ENCODE results near the gene B4GALT1.

B4GALT1 gene

DNA sequence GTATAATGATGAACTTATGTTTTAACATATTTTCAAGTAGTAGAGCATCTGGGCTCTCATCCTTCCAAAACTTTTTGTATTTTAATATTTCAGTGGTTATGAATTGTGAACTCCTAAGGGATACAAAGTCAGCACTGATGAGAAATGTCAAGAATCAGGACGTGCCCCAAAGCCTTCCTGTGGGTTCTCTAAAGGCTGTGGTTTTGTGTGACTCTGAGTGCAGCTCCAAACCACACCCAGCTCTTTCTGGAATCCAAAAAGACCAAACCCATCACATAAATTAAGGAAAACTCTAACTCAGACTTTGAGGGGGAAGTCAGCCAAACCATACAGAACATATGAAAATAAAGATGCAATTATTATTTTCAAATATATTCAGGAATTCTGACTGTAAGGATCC, 49.8 kb downstream of the B4GALT1 start:
- DNase-seq = no peak

DNA sequence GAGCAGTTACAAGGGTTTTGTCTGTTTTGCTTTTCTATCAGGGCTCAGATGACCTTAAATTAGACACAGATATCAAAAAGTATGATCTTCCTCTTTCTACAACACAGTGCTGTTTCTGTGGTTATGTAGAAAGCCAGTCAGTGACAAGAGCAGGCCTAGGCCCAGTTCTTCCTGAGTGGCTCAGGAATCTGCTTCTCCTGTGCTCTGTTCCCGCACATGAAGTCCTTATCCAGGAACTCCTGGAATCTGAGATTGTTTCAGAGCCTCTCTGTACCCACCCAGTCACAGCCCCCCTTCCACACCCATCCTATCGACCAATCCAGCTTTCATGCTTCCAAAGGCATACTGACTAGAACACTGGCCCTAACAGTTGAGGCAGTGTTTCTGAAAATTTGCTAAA, 50.3 kb downstream of the B4GALT1 start:
- DNase-seq = no peak

DNA sequence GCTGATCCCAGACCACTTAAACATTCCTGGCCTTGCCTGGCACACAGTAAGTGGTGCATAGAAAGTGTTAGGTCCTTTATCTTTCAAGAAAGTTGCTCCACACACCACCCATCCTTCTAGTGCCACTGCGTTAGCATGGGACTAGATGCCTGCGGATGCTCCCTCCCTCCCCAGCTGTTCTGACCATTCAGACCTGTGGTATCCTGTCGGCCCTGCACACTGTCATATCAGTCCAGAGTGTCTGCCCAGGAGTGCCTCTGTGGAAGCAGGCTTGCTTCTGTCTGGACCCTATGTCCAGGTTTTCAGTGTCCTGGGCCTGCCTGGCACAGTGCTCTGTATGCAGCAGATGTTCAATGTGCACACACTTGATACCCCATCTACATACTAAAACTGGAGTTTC, 52.4 kb downstream of the B4GALT1 start:
- DNase-seq = no peak

DNA sequence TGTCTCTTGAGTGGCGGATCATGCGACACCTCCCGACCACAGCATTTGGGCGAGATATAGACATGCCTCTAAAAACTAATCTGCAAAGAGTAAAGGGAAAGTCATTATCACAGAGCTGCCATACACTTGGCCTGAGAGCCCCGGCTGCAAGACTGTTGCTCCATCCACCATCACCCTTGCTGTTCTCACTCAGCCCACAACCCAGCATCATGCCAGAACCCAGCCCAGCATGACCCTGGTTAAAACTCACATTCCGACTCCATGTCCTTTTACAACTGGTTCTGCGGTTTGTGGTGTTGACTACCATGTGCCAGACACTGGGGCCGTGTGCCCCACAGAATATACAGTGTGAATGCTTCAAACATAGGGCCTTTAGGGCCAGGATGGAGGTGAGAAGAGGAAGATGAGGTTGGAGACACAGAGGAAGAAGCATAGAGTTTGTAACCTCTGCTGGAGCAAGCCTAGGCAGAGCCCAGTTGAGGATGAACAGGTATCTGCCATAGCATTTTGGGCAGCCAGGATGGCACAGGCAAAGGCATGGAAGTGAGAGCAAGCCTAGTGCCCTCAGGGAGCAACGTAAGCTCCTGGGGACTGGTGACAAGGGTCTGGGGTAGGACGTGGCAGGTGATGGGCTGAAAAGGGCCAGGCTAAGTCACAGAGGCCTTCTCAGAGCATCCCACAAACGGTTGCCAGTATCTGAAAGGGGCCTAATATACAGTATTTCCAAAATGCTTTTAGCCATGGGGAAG, 53.2 kb downstream of the B4GALT1 start:
- DNase-seq = no peak

DNA sequence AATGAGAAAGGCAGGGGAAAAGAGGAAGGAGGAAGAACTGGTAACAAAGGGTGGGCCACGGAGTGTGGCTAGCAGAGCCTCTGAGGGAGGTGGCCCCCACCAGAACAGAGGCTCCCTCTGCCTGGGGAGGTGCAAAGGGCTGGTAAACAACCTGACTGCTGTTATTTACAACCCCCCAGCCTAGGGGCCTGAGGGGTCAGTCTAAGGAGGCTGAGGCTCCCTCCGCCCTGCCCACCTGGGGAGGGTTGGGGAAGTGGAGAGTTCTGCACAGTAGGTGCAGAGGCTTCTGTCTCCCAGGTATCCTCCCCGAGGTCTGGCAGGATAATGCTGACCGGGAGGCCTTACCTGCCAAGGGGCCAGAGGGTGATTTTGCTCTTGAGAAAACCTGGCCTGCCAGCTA, 55.0 kb downstream of the B4GALT1 start:
- no peak for DNase-seq

DNA sequence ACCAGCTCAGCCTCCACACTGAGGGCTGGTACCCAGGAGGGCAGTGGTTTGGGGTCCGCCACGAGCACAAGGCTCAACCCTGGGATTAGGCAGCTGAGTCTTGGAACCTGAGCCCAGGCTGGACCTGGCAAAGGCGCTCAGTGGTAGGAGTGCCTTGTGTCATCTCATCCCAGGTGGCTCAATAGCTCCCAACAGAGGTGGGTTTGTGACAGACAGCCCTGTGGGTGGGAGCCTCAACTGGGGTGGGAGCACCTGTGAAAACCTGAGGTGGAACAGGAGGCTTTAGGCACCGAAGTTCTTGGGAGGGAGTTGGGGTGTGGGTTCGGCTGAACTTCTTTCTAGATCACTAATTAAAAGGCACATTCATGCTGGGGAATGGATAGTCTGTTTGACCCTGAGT, 55.5 kb downstream of the B4GALT1 start:
- no peak for DNase-seq

DNA sequence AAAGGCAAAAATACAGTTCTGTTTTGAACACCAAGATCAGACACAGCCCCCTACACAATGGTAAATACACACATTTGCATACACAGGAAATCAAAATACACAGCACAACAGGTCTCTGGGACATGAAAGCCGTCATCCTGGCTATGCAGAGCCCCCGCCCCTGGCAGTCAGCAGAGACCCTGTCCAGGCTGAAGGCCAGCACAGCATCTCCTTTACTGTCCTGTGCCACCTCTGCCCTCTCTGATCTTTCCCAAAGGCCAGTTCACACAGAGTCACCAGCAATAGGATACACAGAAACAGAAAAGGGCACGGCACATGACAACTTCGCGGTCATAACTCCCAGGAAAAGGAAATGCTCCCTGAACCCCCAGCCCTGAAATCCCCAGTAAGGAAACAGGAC, 56.5 kb downstream of the B4GALT1 start:
- DNase-seq = no peak

DNA sequence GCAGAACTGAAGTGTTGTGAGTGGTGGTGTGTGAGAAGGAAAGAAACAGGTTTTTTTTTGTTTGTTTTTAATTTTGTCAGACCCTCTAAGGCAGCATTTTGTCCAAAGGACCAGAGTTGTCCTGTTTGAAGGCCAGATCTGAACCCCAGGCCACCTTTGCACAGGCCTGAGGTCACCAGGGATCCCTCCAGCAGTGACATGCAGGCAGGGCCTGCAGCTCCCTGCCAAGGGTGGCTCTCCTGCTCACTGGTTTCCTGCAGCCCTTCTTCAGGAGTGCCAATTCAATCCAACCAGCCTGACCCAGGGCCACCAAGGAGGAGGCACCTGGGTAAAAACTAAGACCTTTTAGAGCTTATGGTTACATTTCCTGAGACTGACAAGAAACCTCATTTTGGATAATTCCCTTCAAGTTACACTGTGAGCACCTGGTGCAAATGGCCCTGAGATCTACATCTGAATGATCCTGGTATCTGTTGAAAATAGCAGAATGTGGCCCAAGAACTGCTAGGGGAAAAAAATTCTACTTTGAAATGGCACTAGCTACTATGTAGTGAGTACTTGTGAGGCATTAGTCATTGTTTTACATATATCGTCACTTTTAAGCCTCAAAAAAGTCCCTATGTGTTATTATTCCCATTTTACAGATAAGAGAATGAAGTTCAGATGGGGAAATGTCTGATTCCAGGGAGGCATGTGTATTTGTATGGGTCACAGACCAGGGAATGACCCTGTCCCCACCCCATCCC, 57.1 kb downstream of the B4GALT1 start:
- no peak for DNase-seq

DNA sequence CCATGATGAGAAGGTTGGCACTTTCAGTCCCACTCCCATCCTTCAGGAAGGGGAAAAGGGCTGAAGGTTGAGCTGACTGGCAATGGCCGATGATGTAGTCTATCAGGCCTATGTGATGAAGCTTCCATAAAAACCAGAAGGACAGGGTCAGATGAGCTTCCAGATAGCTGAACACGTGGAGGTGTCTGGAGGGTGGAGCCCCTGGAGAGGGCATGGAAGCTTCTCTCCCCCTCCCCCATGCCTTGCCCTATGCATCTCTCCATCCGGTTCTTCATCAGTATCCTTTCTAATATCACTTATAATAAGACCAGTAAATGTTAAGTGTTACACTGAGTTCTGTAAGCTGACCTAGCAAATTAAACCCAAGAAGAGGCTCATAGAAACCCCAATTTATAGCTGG, 58.0 kb downstream of the B4GALT1 start:
- DNase-seq = no peak

DNA sequence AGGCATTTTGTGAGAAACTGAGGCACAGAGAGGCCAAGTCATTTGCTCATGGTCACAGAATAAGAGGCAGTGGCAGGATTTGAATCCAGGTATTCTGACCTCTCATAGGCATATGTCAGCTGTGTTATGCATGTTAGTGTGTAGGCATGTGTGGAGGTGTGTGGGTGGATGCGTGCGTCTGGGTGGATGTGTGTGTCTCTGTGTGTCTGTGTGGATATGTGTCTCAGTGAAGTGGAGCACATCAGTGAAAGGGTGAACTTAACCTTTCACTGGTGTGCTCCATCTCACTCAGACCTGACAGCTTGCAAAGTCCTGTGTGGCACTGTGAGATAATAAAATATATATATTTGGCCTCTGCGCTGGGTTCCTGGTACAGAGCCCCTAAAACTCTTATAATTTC, 58.7 kb downstream of the B4GALT1 start:
- DNase-seq = no peak

DNA sequence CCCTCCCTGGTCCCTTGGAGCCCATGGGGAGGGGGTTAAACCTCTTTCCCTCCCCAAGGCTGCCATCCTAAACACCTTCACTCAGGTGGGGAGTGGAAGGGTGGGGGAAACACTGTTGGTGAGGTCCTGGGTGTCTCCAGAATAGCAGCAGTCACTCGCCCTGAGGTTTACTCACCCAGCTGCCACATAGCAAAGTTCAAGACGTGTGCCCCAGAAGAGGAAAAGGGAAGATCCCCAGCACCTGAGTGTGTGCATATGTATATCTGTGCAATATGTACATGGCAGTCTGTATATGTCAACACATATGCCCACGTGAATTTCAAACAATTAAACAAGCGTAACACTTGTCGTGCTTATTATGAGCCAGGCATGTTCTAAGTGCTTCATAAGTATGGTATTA, 59.4 kb downstream of the B4GALT1 start:
- no peak for DNase-seq

DNA sequence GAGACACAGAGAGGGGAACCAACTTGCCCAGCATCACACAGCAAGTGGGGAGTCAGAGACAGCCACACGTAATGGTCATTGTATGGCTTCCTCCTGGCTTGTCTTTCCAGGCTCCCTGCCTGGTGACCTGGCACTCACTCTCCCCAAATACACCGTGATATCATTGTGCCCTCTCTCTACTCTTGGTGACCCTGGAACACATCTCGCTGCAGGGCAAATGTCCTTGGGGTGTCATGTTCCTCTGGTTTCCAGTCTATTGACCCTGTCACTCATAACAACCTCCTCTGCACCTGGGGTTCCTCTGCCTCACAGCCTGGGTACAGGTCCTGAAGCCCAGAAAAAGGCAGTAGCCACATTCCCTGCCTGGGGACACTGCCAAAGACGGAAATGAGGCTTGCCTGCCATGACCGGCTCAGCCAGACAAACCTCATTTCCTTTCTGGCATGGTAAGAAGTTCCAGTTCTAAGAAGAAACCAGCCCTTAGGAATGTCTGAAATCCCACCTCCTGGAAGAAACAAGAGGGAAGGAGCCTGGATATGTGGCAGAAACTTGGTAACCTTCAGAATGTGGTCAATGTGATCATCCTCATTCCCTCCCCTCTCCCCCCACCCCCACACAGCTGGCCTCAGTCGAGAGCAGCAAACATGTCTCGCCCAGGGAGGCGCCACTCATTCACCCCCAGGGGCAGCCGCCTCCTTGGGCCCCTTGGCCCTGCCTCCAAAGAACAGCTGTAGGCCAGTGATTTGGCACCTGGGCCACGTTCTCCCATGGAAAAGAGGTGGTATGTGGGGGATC, 60.1 kb downstream of the B4GALT1 start:
- no peak for DNase-seq

DNA sequence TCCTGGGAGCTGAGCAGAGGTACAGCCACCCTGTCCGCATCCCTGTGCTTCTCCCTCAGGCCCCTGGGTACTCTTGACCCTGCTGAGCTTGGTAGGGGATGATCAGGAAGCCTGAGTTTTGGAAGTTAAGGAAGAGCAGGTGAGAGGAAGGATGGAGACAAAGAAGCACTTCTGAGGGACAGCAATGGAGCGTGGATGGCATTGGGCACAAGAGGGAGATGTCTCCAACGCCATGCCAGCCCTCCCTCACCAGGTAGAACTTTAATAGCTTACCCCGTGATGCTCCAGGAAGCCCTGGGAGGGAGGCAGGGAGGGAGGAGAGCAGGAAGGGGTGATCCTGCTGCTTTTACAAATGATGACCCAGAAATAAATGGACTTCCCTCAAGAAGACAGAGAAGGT, 60.8 kb downstream of the B4GALT1 start:
- no peak for DNase-seq

DNA sequence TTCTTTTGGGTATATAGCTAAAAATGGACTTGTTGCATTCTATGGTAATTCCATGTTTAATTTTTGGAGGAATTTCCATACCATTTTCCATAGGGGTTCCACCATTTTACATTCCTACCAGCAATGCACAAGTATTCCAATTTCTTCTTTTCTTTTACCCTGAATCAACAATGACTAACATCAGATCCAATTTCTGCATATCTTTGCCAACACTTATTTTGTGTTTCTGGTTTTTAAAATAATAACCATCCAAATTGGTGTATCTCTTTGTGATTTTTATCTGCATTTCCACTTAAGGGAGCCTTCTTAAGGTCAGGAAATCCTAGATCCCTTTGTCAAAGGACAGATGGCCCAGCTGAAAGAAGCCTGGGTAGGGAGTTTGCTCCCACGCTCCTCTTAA, 61.2 kb downstream of the B4GALT1 start:
- DNase-seq = no peak

DNA sequence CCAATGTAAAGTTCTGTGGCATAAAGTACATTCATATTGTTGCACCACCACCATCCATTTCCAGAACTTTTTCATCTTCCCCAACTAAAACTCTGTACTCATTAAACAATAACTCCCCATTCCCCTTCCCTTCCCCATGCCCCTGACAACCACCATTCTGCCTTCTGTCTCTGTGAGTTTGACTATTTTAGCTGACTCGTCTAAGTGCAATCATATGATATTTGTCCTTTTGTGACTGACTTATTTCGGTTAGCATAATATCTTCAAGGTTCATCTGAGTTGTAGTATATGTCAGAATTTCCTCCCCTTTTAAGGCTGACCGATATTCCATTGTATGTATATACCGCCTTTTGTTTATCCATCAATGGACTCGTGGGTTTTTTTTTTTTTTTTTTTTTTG, 61.6 kb downstream of the B4GALT1 start:
- no peak for DNase-seq

DNA sequence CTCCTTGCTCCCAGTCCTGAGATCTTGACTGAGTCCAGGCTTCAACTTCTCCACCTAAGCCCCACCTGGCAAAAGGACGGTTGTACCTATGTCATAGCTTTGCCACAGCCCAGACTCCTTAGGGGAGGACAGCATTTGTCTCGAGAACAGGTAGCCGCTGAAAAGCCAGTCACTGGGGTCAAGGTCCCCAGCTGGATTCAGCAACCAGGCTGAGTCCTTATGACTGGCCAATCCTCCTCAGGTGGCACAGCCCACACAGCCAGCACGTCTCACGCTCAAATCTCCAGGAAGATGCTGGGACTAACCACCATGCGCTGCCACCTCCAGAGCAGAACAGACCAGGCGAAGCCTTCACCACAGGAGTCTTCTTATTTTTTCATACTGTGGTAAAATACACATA, 62.7 kb downstream of the B4GALT1 start:
- no peak for DNase-seq

DNA sequence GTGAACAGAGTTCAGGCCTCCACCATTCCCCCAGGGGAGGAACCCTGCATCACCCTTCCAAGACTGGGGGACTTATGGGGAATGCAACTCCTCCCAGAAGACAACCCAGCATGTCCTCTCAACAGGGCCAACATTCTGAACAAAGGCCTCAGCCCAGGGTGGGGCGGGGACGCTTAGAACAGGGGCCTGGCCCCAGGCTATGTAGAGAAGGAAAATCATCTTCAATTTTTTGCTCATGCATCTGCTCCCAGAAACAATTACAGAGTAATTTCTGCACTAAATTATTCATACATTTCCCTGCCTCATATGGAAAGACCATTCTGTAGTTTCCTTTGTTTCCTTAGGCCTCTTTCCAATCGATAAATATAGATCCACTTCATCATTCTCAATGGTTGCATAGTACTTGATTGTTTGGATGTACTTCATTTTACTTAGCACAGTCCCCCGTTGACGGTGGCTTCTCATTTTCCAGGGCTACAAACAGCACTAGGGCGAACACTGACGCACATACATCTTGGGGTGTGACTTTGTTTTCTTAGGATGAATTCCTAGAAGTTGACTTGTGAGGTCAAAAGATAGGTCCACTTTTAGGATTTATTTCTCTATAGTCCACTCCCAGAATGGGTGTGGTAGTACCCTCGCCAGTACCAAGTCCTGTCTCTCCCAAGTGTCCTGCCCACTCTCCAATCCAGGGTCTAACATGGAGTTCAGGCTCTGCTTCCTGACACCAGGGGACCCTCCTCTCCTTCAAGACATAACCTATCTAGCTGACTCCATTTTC, 63.4 kb downstream of the B4GALT1 start:
- DNase-seq = peak; percentile 46 to 57

DNA sequence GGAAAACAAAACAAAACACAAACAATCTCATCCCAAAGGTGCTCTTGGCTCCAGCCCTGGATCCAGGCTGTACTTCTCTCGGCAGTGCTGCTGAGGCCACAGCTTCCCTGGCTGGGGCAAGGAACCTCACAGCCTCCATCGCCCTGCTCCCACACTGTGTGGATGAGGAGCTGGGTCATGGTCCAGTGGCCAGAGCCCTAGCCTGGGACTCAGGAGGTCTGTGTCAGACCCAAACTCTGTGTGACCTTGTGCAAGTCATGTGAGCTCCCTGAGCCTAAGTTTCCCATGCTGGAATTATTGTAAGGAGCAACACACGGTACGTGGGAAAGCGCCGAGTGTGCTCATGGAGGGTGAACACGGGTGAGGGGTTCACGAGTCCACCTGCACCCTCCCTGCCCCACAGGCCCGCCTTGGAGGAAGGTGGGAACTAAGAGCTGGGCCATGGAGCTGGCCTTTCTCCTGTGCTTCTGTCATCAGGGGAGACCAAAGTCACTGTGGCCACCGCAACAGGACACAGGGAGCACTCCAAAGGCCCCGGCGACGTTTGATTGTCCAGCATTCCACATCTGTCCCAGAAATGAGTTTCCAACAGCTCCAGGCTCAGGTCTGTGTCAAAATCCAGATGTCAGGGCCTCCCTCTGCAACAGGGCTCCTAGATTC, 64.5 kb downstream of the B4GALT1 start:
- DNase-seq = no peak

DNA sequence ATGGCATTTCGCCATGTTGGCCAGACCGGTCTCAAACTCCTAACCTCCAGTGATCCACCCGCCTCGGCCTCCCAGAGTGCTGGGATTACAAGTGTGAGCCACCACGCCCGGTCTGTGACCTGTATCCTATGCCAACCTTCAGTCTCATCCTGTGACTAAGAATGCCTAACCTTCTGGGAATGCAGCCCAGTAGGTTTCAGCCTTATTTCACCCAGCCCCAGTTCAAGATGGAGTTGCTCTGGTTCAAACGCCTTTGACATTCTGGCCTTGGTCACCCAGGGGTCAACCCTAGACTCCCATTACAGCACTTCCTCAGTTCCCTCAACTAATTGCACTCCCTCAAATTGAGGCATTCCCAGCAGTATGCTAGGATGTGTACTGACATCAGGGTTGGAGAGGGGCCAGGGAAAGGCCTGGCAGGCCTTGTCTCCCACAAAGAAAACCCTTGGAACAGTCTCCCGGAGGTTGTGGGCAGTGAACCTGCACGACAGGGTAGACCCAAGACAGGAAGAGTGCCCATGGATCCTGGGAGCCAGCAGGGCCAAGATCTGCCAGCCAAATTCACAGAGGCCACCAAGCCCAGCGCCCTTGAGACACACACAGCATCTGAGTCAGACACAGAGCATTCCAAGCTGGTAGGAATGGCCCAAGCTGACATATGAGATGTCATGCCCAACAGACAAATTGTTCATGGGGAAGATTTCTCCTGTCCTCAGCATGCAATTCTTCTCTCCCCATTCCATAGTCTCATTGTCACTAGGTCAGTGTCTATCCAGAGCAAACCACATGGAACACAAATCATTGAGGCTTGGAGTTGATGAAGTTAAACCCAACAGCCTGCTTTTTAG, 65.8 kb downstream of the B4GALT1 start:
- DNase-seq = no peak

DNA sequence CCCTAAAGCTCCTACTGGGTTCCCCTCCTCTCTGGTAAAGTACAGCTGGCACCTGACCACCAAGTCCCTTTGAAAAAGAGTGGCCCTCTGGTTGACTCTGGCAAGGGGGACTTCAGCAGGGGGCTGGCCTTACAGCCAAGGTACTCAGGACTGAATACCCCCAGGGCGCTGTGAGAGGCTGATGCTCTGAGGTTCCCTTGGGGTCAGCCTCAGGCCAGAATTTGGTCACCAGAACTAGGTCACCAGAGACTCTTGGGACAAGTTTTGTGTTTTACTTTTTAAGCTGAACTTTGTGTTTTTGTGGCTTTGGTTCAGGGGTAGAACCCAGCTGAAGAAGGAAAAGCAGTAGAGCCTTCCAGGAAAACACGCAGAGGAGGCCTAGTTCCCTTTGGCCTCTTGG, 67.4 kb downstream of the B4GALT1 start:
- no peak for DNase-seq

DNA sequence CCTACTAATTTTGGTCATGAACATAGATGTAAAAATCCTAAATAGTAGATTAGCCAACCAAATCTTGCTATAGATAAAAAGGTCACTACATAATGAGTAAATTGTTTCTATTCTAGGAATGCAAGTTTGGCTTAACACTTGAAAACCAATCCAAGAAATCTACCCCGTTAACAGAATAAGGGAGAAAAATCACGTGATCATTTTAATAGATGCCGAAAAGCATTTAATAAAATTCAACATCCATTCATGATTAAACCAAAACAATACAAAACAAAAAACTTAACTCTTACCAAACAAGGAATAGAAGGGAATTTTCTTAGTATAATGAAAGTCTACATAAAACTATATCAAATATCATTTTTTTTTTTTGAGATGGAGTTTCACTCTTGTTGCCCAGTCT, 69.9 kb downstream of the B4GALT1 start:
- no peak for DNase-seq

DNA sequence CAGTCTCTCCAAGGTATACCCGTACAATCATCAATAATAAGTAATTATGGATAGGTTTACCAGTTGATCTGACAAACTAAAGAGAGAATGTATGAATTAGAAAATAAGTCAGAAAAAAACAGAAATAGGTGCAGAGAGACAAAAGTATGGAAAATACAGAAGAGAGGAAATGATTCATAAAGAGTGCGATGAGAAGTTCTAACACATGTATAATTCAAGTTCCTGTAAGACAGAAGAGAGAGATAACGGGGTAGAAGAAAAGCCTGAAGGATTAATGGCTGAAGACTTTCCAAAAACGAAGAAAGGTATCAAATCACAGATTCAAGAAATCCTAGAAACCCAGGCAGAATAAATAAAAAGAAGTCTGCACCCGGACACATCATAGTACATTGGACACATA, 74.5 kb downstream of the B4GALT1 start:
- no peak for DNase-seq
